ENCODE measurements around the gene CAV2.

The CAV2 gene

DNA sequence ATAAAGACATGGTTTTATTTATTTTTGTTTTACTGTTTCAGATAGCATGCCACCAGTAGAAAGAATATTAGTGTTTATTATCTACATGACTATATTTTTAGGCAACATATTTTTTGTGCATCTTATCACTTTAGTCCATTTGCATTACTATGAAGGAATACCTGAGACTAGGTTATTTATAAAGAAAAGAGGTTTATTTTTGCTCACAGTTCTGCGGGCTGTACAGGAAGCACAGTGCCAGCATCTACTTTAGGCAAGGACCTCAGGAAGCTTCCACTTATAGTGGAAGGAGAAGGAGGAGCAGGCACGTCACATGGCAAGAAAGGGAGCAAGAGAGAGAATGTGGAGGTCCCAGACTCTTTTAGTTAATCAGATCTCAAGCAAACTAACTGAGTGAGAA lies 5.7 kb downstream of the CAV2 start:
- DNase-seq (ENCODE audit: low read depth, low spot score): no peak
- no peak overlapping the region for H3K4me3 ChIP-seq (ENCODE audit: low read depth, low read length)
- ChIA-PET CTCF (interaction anchor here (1.4 kb wide), 1 partner anchor 247 kb away, joined by 10 read pairs; no protein-coding TSS in a partner anchor), POLR2A (no interaction called here)
- TF ChIP-seq, protein P1, sequence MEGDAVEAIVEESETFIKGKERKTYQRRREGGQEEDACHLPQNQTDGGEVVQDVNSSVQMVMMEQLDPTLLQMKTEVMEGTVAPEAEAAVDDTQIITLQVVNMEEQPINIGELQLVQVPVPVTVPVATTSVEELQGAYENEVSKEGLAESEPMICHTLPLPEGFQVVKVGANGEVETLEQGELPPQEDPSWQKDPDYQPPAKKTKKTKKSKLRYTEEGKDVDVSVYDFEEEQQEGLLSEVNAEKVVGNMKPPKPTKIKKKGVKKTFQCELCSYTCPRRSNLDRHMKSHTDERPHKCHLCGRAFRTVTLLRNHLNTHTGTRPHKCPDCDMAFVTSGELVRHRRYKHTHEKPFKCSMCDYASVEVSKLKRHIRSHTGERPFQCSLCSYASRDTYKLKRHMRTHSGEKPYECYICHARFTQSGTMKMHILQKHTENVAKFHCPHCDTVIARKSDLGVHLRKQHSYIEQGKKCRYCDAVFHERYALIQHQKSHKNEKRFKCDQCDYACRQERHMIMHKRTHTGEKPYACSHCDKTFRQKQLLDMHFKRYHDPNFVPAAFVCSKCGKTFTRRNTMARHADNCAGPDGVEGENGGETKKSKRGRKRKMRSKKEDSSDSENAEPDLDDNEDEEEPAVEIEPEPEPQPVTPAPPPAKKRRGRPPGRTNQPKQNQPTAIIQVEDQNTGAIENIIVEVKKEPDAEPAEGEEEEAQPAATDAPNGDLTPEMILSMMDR (IDR thresholded peaks at IDR 0.05; ENCODE audit: insufficient read depth, low read length, missing control alignments): no peak

DNA sequence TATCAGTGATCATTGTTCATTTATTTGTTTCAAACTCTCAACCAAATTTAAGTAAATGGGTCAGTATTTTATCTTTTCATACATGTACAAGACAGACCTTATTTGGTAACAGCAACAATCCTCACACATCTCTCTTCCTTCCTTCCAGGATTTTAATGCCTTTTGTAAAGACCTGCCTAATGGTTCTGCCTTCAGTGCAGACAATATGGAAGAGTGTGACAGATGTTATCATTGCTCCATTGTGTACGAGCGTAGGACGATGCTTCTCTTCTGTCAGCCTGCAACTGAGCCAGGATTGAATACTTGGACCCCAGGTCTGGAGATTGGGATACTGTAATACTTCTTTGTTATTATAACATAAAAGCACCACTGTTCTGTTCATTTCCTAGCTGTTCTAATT lies 6.3 kb downstream of the CAV2 start:
- DNase-seq (ENCODE audit: low read depth, low spot score): no peak
- ChIA-PET POLR2A (no interaction called here), CTCF (interaction anchor here (1.3 kb wide), 1 partner anchor 20 kb away, joined by 5 read pairs; no protein-coding TSS in a partner anchor)
- TF ChIP-seq, protein P1 (IDR thresholded peaks at IDR 0.05; ENCODE audit: insufficient read depth, low read length, missing control alignments): no peak
- H3K4me3 ChIP-seq (ENCODE audit: low read depth, low read length): no peak overlapping the region

DNA sequence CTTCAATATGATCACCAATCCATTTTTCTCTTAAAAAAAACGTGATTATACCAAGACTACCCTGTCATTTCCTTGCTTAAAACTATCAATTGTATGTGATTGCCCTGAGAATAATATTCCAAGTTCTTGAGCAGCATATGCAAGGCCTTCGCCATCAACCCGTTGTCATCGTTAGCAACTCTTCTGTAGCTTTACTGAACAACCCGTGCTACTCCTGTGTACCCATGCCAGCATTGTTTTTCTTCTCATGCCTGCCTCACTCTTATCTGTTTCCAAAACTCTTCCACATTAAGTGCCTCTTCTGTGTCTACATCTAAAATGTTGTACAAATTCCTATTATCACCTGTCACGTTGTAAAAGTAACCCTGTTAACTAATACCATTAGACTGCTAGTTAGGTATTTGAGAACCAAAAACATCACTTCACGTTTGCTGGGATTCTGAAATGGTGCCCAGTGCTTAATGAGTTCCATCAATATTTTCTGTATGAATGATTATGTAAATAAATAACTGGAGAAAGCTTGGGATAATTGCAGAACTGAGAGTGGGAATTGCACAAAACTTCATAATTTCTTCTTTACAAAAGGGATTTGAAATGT lies 10.5 kb downstream of the CAV2 start:
- H3K4me3 ChIP-seq (ENCODE audit: low read depth, low read length): no peak overlapping the region
- DNase-seq (ENCODE audit: low read depth, low spot score): no peak
- ChIA-PET CTCF (interaction anchor here (0.9 to 2.7 kb wide), 2 partner anchors 16 to 83 kb away, joined by 3 to 14 read pairs; partner anchors contain the start of gene CAV1), POLR2A (no interaction called here)
- TF ChIP-seq, protein P1 (IDR thresholded peaks at IDR 0.05; ENCODE audit: insufficient read depth, low read length, missing control alignments): no peak

DNA sequence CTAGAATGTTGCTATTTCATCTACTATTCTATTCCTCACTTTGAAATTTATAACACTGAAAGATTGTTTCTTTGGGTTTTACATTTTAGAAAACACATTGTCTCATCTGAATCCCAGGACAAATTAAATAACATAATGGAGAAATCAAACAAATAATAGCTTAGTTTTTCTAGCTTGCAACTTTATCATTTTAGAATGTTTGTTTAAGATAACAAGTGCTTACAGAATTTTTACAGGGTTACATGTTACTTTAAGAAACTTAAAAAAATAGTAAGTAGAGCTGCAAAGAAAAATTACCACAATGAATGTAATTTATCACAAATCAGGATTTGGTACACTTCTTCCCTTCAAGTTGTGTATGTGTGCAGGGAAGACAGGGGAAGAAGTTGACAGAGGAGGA lies 11.3 kb downstream of the CAV2 start:
- ChIA-PET POLR2A (no interaction called here), CTCF (interaction anchor here (0.9 to 2.7 kb wide), 3 partner anchors 15 to 252 kb away, joined by 3 to 14 read pairs (median 5); partner anchors contain the start of gene CAV1)
- no peak overlapping the region for H3K4me3 ChIP-seq (ENCODE audit: low read depth, low read length)
- no peak for DNase-seq (ENCODE audit: low read depth, low spot score)
- TF ChIP-seq, protein P1 (IDR thresholded peaks at IDR 0.05; ENCODE audit: insufficient read depth, low read length, missing control alignments): no peak

DNA sequence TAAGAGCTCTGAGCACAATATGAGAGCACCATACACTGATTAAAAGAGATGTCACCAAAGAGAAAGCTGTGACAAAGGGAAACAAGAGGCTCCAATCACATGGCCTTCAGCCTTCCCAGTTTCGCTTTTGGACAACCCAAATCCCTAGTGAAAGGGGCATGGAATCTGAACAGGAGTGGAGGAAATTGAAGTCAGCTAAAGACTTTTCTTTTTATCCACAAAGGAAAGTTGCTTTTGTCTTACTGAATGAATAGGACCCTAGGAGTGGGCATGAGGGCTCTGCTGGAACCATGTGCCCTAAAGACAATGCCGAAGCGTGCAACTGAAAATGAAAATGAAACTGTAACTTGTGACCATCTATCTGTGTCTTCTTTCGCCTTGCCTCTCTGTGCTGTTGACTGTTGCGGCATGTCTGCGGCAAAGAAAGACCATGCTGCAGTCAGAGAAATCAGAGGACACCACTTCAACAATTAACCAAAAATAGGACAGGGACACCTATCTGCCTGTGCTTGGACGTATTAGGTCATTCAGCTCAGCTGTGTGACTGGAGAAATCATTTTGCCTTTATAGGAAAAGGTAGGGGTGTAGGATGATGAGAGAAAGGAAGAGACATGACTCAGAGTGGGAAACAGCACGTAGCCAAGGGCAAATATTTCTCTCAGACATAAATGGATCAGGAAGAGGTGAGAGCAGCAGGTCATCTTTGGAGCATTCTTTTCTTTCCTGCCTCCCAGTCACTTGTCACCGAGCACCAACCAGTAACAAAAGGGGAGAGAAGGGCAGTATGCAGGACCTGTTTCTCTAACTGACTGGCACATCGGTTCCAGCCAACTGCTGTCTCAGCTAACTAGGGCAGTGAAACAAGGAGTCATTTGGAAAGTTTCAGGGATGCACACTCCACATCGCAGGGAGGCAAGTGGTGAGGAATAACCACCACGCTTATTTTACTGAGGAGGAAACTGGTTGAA lies 12.3 kb downstream of the CAV2 start:
- POLR2A ChIA-PET: interaction anchor here (0.6 to 1.4 kb wide), 4 partner anchors 10 to 189 kb away, joined by 3 to 6 read pairs (median 3); partner anchors contain the start of gene CAV2
- no peak for DNase-seq (ENCODE audit: low read depth, low spot score)
- CTCF ChIA-PET: interaction anchor here (1.3 to 2.7 kb wide), 2 partner anchors 14 to 253 kb away, joined by 5 to 14 read pairs; partner anchors contain the start of gene CAV1
- TF ChIP-seq, protein P1 (IDR thresholded peaks at IDR 0.05; ENCODE audit: insufficient read depth, low read length, missing control alignments): no peak
- peak overlapping the region; percentile 26 for H3K4me3 ChIP-seq (ENCODE audit: low read depth, low read length)

Data from AG04449 (cell line).